HepG2 (cell line): Measurements from ENCODE around the gene TMEM41B. TPM values are rescaled to one million over a fixed set of nuclear protein-coding genes. Genes with fewer than 3 reads are reported as not detected.

Experiments used
- ATM ChIP-seq: fragments of 450-650 bp; IDR thresholded peaks from 2 replicates; pipeline ENCODE4 v1.7.1; 2017; ENCODE audit warnings: mild to moderate bottlenecking, borderline replicate concordance
- DR1 ChIP-seq: sonication (generic); formaldehyde crosslinking; IDR thresholded peaks from 2 replicates; pipeline ENCODE4 v1.8.0; 2021; ENCODE audit warnings: mild to moderate bottlenecking, missing genetic modification reagents, inconsistent platforms
- GTF3A ChIP-seq: sonication (generic); formaldehyde crosslinking; conservative IDR thresholded peaks from 2 replicates; pipeline ENCODE4 v1.4.0; 2020; ENCODE audit warnings: mild to moderate bottlenecking, missing genetic modification reagents
- HNRNPK ChIP-seq: fragments of 200-400 bp; formaldehyde crosslinking; IDR thresholded peaks from 2 replicates; pipeline ENCODE4 v1.6.1; 2018; ENCODE audit warnings: low read length, low read depth, moderate library complexity, mild to moderate bottlenecking; ENCODE audit not compliant: poor library complexity, severe bottlenecking
- MZF1 ChIP-seq: sonication (generic); formaldehyde crosslinking; IDR thresholded peaks from 2 replicates; pipeline ENCODE4 v1.8.1; 2023; ENCODE audit warnings: mild to moderate bottlenecking, missing genetic modification reagents, borderline replicate concordance
- NFYC ChIP-seq: IDR thresholded peaks from 2 replicates; pipeline ENCODE4 v1.6.1; 2016; ENCODE audit warnings: missing genetic modification reagents, missing compliant biosample characterization
- NPAS2 ChIP-seq: sonication (generic); formaldehyde crosslinking; IDR thresholded peaks from 2 replicates; pipeline ENCODE4 v1.8.0; 2022; ENCODE audit warnings: mild to moderate bottlenecking, missing genetic modification reagents, borderline replicate concordance
- NRL ChIP-seq: sonication (generic); formaldehyde crosslinking; IDR thresholded peaks from 2 replicates; pipeline ENCODE4 v1.5.0; 2020; ENCODE audit warnings: missing genetic modification reagents, mild to moderate bottlenecking, moderate library complexity, borderline replicate concordance
- RARG ChIP-seq: sonication (generic); formaldehyde crosslinking; IDR thresholded peaks from 2 replicates; pipeline ENCODE4 v1.4.0; 2020; ENCODE audit warnings: low read depth, mild to moderate bottlenecking, missing genetic modification reagents
- RBAK ChIP-seq: sonication (generic); formaldehyde crosslinking; IDR thresholded peaks from 2 replicates; pipeline ENCODE4 v1.5.1; 2020; ENCODE audit warnings: mild to moderate bottlenecking, missing genetic modification reagents
- SNAI1 ChIP-seq: sonication (generic); formaldehyde crosslinking; IDR thresholded peaks from 2 replicates; pipeline ENCODE4 v1.5.0; 2020; ENCODE audit warnings: mild to moderate bottlenecking, missing genetic modification reagents, borderline replicate concordance
- TBX3 ChIP-seq: fragments of 450-650 bp; IDR thresholded peaks from 2 replicates; pipeline ENCODE4 v1.6.1; 2017; ENCODE audit warnings: antibody characterized with exemption, mild to moderate bottlenecking, inconsistent platforms, borderline replicate concordance
- WIZ ChIP-seq: sonication (generic); formaldehyde crosslinking; IDR thresholded peaks from 2 replicates; pipeline ENCODE4 v1.5.1; 2020; ENCODE audit warnings: mild to moderate bottlenecking, missing genetic modification reagents
- ZNF101 ChIP-seq: sonication (generic); formaldehyde crosslinking; IDR thresholded peaks from 2 replicates; pipeline ENCODE4 v1.4.0; 2020; ENCODE audit warnings: mild to moderate bottlenecking, low read depth, missing genetic modification reagents, borderline replicate concordance
- ZNF232 ChIP-seq: sonication (generic); formaldehyde crosslinking; IDR thresholded peaks from 2 replicates; pipeline ENCODE4 v1.4.0; 2020; ENCODE audit warnings: missing genetic modification reagents, borderline replicate concordance
- ZNF878 ChIP-seq: sonication (generic); formaldehyde crosslinking; IDR thresholded peaks from 2 replicates; pipeline ENCODE4 v1.8.1; 2023; ENCODE audit warnings: mild to moderate bottlenecking, missing genetic modification reagents, moderate library complexity
- polyA plus RNA-seq, 8 experiments: library from polyadenylated mRNA; depleted of rRNA in 3 of 8; stranded (reverse) in 7 of 8; unstranded in 1 of 8; fragments of >200 nt; fragmentation: Illumina TruSeq in 4 of 8; extraction: Trizol in 4 of 8; gene quantifications; 2 replicates each; pipeline versions ENCODE4 v1.2.1 to v1.2.3, GENCODE V29; 2011 to 2016; ENCODE audit warnings: low read depth in 4 of 8, missing spikeins in 1 of 8, mixed read lengths in 1 of 8; ENCODE audit not compliant: insufficient read depth in 1 of 8
- total RNA-seq, 5 experiments: library from RNA; depleted of rRNA; stranded (reverse); fragments of >200 nt; fragmentation: Illumina TruSeq; extraction: Trizol; gene quantifications; 2 replicates each; pipeline ENCODE4 v1.2.3, GENCODE V29; 2016; ENCODE audit warnings: low read depth in 1 of 5
- TF ChIP-seq, protein P1 (sequence below): sonication (generic); formaldehyde crosslinking; IDR thresholded peaks from 2 replicates; pipeline ENCODE4 v1.5.1; 2020; ENCODE audit warnings: mild to moderate bottlenecking, missing genetic modification reagents, moderate library complexity
- TF ChIP-seq, protein P2 (sequence below): sonication (generic); formaldehyde crosslinking; IDR thresholded peaks from 2 replicates; pipeline ENCODE4 v1.8.0; 2022; ENCODE audit warnings: mild to moderate bottlenecking, missing genetic modification reagents, moderate library complexity
- TF ChIP-seq, protein P3 (sequence below): sonication (generic); formaldehyde crosslinking; IDR thresholded peaks from 2 replicates; pipeline ENCODE4 v1.8.0; 2023; ENCODE audit warnings: mild to moderate bottlenecking, missing genetic modification reagents
- TF ChIP-seq, protein P4 (sequence below): sonication (generic); formaldehyde crosslinking; conservative IDR thresholded peaks from 2 replicates; pipeline ENCODE4 v1.8.0; 2022; ENCODE audit warnings: low read depth, missing genetic modification reagents
- TF ChIP-seq, protein P5 (sequence below): IDR thresholded peaks from 2 replicates; pipeline ENCODE4 v1.6.1; 2016

Gene TMEM41B
- total and polyA plus RNA-seq, 2 of the 13 experiments (the other 11 are each of a cell fraction or from before 2014, with no cell fraction given), result 36.8 to 48.1 TPM

DNA sequence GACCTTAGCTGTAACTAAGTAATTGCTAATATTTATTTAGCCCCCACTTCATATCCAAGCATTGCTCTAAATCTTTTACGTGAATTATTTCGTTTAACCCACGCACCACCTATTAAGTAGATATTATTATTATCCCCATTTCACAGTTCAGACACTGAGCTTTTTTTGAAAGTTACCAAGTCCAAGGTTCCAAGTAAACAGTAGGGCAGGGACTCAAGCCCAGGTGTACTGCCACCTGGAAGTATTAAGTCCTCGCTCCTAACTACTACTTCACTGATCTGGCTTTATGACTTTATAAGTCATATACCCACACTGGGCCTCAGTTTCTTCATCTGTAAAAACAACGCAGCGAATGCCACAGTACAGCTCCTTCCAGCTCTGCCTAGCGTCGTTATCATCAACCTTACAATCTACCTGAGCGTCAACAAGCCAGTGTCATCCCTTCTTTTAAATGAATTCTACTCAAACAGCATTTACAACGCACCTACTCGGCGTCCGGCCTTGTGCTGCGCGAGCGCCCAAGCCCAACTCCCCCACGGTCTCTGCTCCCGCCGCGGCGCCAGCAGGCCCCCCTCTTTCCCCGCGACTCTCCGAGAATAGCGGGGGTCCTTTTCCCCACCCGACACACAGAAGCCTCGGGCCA is 624 bp downstream of the TMEM41B start (continued):
- TF ChIP-seq, protein P1, sequence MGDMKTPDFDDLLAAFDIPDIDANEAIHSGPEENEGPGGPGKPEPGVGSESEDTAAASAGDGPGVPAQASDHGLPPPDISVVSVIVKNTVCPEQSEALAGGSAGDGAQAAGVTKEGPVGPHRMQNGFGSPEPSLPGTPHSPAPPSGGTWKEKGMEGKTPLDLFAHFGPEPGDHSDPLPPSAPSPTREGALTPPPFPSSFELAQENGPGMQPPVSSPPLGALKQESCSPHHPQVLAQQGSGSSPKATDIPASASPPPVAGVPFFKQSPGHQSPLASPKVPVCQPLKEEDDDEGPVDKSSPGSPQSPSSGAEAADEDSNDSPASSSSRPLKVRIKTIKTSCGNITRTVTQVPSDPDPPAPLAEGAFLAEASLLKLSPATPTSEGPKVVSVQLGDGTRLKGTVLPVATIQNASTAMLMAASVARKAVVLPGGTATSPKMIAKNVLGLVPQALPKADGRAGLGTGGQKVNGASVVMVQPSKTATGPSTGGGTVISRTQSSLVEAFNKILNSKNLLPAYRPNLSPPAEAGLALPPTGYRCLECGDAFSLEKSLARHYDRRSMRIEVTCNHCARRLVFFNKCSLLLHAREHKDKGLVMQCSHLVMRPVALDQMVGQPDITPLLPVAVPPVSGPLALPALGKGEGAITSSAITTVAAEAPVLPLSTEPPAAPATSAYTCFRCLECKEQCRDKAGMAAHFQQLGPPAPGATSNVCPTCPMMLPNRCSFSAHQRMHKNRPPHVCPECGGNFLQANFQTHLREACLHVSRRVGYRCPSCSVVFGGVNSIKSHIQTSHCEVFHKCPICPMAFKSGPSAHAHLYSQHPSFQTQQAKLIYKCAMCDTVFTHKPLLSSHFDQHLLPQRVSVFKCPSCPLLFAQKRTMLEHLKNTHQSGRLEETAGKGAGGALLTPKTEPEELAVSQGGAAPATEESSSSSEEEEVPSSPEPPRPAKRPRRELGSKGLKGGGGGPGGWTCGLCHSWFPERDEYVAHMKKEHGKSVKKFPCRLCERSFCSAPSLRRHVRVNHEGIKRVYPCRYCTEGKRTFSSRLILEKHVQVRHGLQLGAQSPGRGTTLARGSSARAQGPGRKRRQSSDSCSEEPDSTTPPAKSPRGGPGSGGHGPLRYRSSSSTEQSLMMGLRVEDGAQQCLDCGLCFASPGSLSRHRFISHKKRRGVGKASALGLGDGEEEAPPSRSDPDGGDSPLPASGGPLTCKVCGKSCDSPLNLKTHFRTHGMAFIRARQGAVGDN (CRISPR knock-in tag), result no peak
- TF ChIP-seq TBX3, result no peak
- TF ChIP-seq RARG (CRISPR knock-in tag), result no peak
- no peak for TF ChIP-seq WIZ (CRISPR knock-in tag)
- no peak for TF ChIP-seq SNAI1 (CRISPR knock-in tag)
- TF ChIP-seq, protein P2, sequence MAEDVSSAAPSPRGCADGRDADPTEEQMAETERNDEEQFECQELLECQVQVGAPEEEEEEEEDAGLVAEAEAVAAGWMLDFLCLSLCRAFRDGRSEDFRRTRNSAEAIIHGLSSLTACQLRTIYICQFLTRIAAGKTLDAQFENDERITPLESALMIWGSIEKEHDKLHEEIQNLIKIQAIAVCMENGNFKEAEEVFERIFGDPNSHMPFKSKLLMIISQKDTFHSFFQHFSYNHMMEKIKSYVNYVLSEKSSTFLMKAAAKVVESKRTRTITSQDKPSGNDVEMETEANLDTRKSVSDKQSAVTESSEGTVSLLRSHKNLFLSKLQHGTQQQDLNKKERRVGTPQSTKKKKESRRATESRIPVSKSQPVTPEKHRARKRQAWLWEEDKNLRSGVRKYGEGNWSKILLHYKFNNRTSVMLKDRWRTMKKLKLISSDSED, result no peak
- no peak for TF ChIP-seq HNRNPK
- no peak for TF ChIP-seq NRL
- TF ChIP-seq ZNF101 (CRISPR knock-in tag), result no peak
- TF ChIP-seq, protein P3, sequence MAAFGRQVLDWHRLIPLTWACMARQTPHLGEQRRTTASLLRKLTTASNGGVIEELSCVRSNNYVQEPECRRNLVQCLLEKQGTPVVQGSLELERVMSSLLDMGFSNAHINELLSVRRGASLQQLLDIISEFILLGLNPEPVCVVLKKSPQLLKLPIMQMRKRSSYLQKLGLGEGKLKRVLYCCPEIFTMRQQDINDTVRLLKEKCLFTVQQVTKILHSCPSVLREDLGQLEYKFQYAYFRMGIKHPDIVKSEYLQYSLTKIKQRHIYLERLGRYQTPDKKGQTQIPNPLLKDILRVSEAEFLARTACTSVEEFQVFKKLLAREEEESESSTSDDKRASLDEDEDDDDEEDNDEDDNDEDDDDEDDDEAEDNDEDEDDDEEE, result no peak
- no peak for TF ChIP-seq NPAS2
- TF ChIP-seq GTF3A, result no peak
- TF ChIP-seq RBAK (CRISPR knock-in tag), result no peak
- TF ChIP-seq, protein P4, sequence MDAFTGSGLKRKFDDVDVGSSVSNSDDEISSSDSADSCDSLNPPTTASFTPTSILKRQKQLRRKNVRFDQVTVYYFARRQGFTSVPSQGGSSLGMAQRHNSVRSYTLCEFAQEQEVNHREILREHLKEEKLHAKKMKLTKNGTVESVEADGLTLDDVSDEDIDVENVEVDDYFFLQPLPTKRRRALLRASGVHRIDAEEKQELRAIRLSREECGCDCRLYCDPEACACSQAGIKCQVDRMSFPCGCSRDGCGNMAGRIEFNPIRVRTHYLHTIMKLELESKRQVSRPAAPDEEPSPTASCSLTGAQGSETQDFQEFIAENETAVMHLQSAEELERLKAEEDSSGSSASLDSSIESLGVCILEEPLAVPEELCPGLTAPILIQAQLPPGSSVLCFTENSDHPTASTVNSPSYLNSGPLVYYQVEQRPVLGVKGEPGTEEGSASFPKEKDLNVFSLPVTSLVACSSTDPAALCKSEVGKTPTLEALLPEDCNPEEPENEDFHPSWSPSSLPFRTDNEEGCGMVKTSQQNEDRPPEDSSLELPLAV (CRISPR knock-in tag), result no peak
- 0 out of 2 replicates have a peak, but pooled peaks have one; percentile 10 for TF ChIP-seq ZNF232 (CRISPR knock-in tag)
- TF ChIP-seq, protein P5, sequence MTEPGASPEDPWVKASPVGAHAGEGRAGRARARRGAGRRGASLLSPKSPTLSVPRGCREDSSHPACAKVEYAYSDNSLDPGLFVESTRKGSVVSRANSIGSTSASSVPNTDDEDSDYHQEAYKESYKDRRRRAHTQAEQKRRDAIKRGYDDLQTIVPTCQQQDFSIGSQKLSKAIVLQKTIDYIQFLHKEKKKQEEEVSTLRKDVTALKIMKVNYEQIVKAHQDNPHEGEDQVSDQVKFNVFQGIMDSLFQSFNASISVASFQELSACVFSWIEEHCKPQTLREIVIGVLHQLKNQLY (CRISPR knock-in tag), result no peak
- no peak for TF ChIP-seq NFYC (CRISPR knock-in tag)
- TF ChIP-seq ZNF878 (CRISPR knock-in tag), result no peak; the same call in 1 of the 2 replicates
- TF ChIP-seq DR1 (CRISPR knock-in tag), result no peak
- no peak for TF ChIP-seq MZF1
- TF ChIP-seq ATM, result no peak
